Measurements from ENCODE around the gene THOC2.
"Not testable (repeated sequence)": the region's sequence is repeated elsewhere in the genome, so short reads cannot be mapped to it uniquely, and the experiment has no call there.

The THOC2 gene

DNA sequence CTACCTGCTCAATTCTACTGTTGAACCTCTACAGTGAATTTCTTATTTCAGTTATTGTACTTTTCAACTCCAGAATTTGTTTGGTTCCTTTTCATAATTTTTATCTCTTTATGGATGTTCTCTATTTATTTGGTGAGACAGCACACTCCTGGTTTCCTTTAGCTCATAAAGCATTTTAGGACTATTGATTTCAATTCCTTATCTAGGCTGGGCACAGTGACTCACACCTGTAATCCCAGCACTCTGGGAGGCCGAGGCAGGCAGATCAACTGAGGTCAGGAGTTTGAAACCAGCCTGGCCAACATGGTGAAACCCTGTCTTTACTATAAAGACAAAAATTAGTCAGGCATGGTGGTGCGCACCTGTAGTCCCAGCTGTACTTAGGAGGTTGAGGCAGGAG lies 57.7 kb downstream of the THOC2 start:
- DNase-seq (ENCODE audit: low spot score), result no peak

DNA sequence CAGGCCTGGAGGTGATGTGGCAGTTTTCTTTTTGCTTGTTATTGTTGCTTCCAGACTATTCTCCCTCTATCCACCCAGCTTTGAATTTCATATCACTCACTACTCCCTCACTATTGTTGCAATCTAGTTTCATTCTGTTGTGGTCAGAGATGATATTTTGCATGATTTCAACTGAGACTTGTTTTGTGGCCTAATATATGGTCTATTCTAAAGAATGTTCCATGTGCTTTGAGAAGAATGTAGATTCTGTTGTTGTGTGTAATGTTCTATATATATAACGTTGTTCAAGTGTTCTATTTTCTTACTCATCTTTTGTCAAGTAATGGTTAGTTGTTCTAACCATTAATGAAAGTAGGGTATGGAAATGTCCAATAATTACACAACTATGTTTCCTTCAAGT lies 59.0 kb downstream of the THOC2 start:
- no peak for DNase-seq (ENCODE audit: low spot score)

DNA sequence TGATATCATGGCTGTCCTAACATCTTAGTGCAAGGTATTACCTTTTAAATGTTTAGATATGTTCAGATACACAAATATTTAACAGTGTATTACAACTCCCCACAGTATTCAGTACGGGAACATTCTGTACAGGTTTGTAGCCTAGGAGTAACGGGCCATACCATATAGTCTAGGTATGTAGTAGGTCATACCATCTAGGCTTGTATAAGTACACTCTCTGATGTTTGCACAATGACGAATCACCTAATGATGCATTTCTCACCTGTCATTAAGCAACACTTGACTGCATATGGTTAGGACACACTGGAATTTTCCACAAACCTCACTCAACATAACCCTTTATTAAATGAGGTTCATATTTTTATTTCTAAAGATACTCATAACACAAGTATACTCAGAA lies 67.7 kb downstream of the THOC2 start:
- no peak for DNase-seq (ENCODE audit: low spot score)

DNA sequence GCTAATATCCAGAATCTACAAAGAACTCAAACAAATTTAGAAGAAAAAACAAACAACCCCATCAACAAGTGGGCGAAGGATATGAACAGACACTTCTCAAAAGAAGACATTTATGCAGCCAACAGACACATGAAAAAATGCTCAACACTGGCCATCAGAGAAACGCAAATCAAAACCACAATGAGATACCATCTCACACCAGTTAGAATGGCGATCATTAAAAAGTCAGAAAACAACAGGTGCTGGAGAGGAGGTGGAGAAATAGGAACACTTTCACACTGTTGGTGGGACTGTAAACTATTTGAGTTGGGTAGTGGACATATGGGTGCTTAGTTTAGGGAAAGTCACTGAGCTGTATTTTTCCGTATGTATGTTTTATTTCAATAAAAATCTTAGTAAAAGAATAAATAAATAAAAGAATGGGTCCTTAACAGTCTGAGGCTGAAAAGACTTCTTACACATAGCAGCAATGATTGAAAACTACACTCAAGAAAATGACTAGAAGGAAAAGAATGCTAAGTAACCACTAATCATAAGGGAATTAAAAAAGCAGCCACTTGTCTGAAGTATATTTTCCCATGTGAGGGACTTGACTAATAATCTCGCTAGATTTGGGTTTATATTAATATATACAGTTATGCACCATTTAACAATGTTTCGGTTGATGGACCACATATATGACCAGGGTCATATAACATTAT lies 68.2 kb downstream of the THOC2 start:
- DNase-seq (ENCODE audit: low spot score), result not testable (repeated sequence)

DNA sequence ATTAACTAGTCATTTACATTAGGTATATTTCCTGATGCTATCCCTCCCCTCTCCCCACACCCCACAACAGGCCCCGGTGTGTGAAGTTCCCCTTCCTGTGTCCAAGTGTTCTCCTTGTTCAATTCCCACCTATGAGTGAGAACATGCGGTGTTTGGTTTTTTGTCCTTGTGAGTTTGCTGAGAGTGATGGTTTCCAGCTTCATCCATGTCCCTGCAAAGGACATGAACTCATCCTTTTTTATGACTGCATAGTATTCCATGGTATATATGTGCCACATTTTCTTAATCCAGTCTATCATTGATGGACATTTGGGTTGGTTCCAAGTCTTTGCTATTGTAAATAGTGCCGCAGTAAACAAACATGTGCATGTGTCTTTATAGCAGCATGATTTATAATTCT lies 69.1 kb downstream of the THOC2 start:
- not testable (repeated sequence) for DNase-seq (ENCODE audit: low spot score)

DNA sequence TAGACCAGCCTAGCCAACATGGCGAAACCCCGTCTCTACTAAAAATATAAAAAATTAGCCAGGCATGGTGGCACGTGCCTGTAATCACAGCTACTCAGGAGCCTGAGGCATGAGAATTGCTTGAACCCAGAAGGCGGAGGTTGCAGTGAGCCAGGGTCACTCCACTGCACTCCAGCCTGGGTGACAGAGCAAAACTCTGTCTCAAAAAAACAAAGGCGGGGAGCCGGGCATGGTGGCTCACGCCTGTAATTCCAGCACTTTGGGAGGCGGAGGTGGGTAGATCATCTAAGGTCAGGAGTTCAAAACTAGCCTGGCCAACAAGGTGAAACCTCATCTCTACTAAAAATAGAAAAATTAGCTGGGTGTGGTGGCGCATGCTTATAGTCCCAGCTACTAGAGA lies 76.3 kb downstream of the THOC2 start:
- DNase-seq (ENCODE audit: low spot score), result not testable (repeated sequence)

DNA sequence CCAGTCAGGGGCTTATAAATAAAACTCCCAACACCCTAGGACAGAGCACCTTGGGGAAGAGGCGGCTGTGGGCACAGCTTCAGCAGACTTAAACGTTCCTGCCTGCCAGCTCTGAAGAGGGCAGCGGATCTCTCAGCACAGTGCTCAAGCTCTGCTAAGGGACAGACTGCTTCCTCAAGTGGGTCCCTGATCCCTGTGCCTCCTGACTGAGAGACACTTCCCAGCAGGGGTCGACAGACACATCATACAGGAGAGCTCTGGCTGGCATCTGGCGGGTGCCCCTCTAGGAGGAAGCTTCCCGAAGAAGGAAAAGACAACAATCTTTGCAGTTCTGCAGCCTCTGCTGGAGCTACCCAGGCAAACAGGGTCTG lies 84.1 kb downstream of the THOC2 start:
- DNase-seq (ENCODE audit: low spot score), result not testable (repeated sequence)

DNA sequence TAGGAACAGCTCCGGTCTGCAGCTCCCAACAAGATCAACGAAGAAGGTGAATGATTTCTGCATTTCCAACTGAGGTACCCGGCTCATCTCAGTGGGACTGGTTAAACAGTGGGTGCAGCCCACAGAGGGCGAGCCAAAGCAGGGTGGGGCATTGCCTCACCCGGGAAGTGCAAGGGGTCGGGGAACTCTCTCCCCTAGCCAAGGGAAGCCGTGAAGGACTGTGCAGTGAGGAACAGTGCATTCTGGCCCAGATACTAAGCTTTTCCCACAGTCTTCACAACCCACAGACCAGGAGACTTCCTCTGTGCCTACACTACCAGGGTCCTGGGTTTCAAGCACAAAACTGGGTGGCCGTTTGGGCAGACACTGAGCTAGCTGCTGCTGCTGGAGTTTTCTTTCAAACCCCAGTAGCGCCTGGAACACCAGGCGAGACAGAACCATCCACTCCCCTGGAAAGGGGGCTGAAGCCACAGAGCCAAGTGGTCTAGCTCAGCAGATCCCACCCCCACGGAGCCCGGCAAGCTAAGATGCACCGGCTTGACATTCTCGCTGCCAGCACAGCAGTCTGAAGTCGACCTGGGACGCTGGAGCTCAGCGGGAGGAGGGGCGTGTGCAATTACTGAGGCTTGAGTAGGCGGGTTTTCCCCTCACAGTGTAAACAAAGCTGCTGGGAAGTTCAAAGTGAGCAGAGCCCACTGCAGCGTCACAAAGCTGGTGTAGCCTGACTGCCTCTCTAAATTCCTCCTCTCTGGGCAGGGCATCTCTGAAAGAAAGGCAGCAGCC lies 84.6 kb downstream of the THOC2 start:
- no peak for DNase-seq (ENCODE audit: low spot score)

DNA sequence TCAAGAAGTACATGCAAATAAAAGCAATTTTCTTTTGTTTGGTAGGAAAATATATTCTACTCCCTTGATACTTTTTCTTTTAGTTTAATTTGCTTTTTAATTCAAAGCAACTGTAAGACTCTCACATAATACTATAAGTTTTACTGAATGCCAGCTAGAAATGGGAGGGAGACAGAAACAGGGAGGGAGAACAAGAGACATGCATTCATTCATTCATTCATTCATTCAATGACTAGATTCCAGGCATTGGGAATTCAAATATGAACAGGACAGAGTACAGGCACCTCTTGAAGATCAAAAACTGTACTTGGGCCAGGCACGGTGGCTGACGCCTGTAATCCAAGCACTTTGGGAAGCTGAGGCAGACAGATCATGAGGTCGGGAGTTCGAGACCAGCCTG lies 85.6 kb downstream of the THOC2 start:
- DNase-seq (ENCODE audit: low spot score), result no peak

DNA sequence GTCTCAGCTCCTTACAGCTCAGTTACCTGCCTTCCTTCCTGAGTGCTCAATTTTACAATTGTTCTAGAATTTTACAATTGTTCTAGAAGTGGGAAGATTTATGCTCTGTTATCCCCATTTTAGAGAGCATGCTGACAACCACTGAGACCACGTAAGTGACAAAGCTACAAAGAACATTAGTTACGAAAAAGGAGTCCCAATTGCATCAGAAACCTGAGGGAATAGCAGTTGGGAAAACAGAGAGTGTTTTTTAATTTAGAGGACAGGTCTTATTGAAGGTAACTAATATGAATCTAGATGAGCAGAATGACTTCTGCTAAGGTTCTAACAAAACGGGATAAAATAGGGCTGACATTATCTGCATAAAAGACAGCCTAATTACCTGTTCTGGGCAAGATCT lies 103.3 kb downstream of the THOC2 start:
- DNase-seq (ENCODE audit: low spot score), result no peak

DNA sequence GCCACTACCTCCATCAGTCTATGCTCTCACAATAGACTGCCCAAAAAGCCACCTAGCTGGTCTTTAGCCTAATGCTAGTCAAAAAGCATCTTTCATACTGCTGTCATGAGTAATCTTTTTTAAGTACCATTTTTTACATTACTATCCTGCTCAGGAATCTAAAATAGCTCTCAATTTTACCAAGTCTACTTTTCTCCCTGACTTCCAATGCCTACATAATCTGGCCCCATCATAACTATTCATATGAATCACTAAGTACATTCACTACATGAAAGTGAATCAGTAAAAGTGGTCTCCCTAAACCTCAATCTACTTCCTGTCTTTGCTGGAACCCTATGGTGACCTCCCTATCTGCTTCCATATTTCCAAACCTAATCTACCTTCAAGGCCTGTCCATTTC lies 105.9 kb downstream of the THOC2 start:
- DNase-seq (ENCODE audit: low spot score), result no peak

DNA sequence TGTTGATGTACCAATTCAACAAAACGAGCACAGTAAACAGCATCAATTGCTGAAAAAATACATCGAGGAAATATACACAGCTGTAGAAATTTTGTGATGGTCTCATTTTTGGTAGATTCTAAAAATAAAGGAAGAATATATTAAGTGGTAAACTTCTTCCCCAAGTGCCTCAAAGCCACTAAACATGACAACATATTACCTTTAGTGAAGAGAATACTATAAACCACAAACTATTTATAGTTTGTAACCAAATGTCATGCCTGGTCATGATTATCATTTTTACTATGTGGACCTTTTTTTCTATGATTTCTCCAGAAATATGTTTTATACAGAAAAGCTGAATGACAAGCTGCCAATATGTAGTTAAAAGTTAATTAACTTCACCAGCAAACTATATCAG lies 106.9 kb downstream of the THOC2 start:
- no peak for DNase-seq (ENCODE audit: low spot score)

DNA sequence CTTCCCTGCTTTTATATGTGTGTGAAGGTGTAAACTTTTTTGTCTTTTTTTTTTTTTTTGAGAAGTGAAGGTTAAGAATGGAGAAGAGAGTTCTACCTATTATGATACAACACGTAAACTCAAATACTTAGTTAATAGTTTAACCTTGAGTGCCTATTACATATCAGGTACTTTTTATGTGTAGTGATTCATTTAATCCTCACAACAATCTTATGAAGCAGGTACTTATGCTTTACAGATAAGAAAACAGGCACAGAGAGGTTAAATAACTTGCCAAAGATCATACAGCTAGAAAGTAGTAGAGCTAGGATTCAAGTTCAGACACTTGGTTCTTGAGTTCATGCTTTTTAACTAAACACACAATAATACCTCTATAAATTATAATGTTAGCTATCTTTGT lies 107.4 kb downstream of the THOC2 start:
- no peak for DNase-seq (ENCODE audit: low spot score)

DNA sequence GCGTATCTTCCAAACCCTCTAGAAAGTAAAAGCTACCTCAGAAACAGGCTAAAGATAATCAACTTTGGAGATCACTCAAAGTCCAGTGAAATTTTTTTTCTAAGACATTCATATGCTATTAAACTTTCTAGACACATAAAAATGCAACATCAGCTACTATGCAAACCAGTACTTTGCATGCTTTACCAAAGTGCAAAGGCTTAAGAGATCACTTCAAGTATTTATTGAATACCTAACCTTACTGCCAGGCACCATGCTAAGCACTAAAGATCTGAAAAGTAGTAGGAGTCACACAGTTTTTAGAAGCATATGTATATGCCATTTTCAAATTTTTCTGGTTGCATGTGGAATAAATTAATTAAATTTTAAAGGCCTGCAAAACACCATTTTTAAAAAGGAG lies 115.8 kb downstream of the THOC2 start:
- DNase-seq (ENCODE audit: low spot score), result no peak

DNA sequence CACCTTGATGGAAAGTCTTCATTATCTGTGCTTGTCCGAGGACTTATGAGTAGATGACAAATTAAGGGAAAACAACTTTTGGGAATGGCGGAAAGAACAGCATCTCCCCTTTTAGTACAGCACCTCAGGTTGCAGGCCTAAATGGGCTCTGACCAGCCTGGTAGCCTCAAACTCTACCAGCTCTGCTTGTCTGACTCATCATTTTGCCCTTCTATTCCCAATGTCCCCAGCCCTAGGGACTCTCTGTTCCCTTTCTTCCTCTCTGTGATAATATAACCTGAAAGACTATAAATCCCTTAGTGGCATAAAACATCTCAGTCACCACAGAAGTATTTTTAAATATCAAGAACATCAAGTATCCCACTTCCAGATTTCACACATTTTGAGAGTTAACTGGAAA lies 121.9 kb downstream of the THOC2 start:
- no peak for DNase-seq (ENCODE audit: low spot score)

DNA sequence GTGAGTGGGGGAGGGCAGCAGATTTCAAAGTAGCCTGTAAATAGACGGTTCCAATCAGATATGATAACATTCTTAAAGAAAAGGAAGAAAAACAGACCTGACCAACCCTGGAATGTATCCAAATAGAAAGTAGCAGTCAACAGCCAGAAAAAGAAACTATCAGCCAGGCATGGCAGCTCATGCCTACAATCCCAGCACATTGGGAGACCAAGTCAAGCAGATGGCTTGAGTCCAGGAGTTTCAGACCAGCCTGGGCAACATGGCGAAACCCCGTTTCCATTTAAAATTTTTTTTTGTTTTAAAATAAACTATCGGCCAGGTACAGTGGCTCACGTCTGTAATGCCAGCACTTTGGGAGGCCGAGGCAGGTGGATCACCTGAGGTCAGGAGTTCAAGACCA lies 125.0 kb downstream of the THOC2 start:
- no peak for DNase-seq (ENCODE audit: low spot score)

DNA sequence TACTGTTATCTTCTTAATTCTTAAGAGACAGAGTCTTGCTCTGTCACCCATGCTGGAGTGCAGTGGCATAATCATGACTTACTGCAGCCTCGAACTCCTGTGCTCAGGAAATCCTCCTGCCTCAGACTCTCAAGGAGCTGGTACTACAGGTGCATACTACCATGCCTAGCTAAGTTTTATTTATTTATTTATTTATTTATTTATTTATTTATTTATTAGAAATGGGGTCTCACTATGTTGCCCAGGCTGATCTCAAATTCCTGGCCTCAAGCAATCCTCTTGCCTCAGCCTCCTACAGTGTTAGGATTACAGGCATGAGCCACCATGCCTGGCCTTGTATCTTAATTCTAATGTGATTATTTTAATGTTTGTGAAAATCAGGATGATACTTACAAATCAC lies 125.6 kb downstream of the THOC2 start:
- no peak for DNase-seq (ENCODE audit: low spot score)

DNA sequence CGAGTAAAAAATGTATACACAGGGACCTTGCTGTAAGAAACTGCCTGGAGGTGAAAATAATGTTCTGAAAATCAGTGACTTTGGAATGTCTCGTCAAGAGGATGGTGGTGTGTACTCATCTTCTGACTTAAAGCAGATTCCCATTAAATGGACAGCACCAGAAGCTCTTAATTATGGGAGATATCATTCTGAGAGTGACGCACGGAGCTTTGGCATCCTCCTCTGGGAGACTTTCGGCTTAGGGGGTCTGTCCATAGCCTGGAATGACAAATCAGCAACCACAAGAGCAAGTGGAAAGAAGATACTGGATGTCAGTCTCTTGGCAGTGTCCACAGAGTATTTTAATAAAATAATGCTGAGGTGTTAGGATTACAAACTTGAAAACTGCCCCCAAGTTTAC lies 129.4 kb downstream of the THOC2 start:
- DNase-seq (ENCODE audit: low spot score), result no peak

DNA sequence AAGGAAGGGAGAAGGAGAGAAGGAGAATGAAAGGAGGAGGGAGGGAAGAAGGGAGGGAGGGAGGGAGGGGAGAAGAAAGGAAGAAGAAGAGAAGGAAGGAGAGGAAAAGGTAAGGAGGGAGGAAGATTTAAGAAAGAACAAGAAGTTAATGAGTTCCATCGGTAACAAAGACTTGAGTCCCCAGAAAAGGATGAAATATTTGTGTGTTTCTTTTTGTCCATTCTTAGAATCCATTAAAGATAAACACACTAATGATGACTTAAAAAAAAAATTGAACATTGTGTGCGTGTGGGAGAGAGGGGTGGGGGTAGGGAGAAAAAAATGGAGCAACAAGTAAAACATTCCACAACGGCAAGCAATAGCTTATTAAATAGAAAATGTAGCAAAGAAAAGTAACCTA lies 131.4 kb downstream of the THOC2 start:
- no peak for DNase-seq (ENCODE audit: low spot score)

DNA sequence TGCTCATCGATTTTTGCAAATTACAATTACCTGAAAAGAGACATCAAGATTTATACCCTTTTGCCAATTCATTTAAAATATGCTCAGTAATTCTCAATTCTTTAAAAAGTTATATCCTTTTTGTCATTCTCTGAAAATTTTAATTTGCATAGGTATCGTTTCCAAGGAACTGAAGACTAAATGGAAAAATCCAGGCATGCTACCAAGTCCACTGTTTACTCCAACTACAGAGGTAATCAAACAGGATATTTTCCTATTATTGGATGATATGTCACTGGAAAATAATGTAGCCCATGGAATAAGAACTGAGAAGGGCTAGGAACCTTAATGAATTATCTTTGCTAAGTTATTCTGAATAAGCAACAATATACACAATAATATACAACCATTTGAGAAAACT lies 132.7 kb downstream of the THOC2 start:
- DNase-seq (ENCODE audit: low spot score), result no peak

DNA sequence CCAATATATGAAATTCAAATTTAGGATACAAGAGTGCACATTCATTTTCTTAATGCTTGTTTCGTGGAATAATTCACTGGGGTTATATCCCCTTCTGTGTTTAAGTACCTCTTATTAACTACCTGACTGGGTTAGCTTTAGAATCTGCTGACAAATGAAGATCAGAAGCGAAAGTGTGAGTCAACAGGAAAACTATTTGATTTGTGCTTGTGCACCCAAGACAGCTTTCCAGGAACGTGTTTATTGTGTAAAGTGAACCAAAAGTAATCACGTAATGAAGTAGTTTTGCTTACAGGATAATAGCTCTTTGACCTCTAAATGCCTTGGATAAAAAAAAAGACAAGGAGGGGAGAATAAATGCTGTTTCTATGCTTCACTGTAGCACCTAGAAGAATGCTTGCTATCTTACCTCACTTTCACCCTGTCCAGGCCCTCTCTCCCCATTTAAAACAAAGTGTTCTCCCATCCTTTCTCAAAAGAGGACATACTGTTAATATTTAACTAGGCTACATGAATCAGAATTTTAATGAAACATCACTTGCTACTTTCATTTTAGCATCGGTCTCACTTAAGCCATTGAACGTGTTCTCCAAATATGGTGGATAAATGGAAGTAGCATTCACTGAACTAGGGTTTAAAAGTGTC lies 141.9 kb downstream of the THOC2 start:
- DNase-seq (ENCODE audit: low spot score), result no peak

DNA sequence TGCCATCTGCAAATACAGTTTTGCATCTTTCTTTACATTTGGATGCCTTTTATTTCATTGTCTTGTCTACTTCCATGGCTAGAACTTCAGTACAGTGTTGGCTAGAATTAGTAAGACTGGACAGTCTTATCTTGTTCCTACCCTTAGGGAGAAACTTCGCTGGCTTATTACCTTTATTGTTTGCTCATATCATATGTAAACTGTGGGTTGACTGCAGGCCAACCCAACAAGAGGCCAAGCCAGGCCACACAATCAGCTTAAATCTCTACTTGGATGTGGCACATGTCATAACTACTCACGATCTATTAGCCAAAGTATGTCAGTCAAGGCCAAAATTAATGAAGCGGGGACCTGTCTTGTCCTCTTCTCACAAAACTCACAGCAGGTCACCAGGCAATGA lies 144.1 kb downstream of the THOC2 start:
- DNase-seq (ENCODE audit: low spot score), result no peak

DNA sequence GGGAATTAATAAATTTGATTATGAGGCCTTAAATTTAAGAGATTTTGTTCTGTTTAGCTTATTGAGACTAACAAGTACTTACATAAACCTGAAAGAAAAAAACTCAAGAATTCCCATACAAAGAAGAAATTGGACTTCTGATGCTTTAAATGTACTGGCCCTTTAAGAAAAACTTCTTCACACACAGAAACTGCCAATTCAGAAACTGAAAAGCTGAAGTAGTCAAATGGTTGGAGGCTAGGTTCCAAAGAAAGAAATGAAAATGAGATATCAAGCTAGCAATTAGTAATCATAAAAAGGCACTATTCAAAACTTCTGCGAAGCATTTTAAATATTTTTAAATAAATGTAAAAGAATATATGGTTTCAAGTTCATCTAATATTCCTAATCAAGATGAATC lies 151.3 kb downstream of the THOC2 start:
- DNase-seq (ENCODE audit: low spot score), result no peak
